Astrocyte (in vitro differentiated cells and primary cell): Measurements from ENCODE around the gene COL9A3.

Source experiments
- CTCF ChIP-seq: IDR thresholded peaks from 2 replicates; pipeline ENCODE4 v1.5.1; 2011; ENCODE audit warnings: low read depth, mild to moderate bottlenecking, inconsistent platforms, low read length, moderate library complexity; ENCODE audit not compliant: insufficient read depth
- EZH2 ChIP-seq: IDR thresholded peaks from 2 replicates; pipeline ENCODE4 v1.6.1; 2012; ENCODE audit warnings: mild to moderate bottlenecking, low read length, inconsistent platforms; ENCODE audit not compliant: insufficient read depth

GRCh38 chr20:62845416-62846160 is 28.7 kb downstream of the COL9A3 start:
- TF ChIP-seq CTCF (no peak), EZH2 (no peak)
